COLO668 (cell line): ENCODE results near the gene TMEM167A.
"Not testable (repeated sequence)": the region's sequence is repeated elsewhere in the genome, so short reads cannot be mapped to it uniquely, and the experiment has no call there.

Source experiments
- DNase-seq: peaks from one replicate; lab custom pipeline; 2025; ENCODE audit not compliant: unreplicated experiment; lab: John Stamatoyannopoulos, UW

Gene TMEM167A

DNA sequence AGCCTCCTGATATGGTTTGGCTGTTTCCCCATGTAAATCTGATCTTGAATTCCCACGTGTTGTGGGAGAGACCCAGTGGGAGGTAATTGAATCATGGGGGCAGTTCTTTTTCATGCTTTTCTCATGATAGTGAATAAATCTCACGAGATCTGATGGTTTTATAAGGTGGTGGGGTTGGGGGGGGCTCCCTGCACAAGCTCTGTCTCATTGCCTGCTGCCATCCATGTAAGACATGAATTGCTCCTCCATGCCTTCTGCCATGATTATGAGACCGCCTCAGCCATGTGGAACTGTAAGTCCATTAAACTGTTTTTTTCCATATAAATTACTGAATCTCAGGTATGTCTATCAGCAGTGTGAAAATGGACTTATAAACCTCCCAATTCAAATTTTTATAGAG lies 13.0 kb upstream of the TMEM167A start:
- no peak for DNase-seq

DNA sequence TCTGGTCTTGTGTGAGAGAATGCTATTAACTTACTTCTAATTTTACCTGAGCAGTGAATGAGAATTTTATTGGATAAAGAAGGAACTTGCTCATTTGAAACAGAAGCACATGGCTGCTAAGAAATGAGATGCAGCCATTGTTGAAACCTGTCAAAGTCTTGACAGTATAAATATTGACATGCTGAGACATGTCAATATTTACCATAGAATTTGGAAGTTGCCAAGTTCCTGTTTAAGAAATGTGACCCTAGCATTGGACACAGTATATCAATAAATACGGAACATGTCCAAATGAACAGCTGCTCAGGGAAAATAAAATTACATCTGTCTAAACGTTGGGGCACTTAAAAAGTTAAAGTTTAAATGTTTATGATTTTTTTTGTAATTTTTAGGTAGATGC lies 7.9 kb upstream of the TMEM167A start:
- DNase-seq = no peak

DNA sequence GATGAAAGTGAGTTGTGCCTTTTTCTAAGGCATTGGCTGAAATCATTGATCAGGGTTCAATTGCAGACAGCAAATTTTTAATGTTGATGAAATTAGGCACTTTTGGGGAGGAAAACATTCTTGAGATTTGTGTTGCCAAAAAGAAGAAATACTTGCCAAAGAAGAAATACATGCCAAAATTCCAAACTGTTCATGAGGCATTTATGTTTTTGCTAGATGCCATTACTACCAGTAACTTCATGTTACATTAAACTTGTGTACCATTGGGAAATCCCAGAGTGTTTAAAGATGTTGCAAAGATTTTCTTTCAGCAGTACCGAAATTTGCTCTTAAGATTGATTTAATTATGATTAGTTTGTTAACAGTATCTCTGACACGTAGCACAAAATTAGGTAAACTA lies 7.1 kb upstream of the TMEM167A start:
- no peak for DNase-seq

DNA sequence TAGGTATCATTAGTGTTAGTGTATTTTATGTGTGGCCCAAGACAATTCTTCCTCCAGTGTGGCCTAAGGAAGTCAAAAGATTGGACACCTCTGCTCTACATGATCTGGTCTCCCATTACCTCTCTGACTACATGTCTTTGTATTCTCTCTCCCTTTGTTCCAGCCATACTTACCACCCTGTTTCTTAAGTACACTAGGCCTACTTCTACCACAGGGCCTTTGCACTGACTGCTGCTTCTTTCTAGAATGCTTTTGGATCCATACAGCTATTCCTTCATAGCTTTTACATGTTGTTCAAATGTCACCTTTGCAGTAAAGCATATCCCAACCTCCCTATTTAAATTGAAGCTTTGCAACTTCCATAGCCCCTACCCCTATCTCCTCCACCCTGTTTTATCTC lies 5.6 kb upstream of the TMEM167A start:
- DNase-seq = no peak

DNA sequence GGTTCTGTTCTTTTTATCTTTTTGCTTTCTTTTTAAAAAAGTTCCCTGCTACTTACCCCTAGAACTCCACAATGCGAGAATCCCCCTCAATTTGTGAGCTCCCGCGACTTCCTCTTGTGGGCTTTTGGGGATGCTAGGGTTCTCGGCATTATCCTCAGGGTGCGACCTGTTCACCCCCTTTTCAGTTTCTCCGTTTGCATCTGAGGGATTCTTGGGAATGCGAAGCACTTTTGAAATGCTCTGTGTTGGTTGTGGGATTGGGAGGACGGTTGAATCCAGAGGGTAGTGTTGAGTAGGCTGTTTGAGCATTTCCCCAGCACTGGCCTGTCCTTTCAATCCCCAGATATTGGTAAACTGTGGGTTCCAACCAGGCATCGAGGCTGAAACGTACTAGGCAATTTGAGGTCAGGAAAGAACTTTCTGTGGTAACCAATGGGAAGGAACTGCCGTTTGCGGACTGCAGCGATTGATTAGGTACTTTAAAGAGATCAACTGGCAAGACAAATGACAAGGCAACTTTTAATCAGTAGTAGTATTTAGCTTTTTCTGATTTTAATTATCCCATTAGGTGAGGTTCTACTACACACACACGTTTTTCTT lies 568 bp upstream of the TMEM167A start:
- no peak for DNase-seq

GRCh38 chr5:83072966-83073365 lies 4.2 kb downstream of the TMEM167A start:
- no peak for DNase-seq

DNA sequence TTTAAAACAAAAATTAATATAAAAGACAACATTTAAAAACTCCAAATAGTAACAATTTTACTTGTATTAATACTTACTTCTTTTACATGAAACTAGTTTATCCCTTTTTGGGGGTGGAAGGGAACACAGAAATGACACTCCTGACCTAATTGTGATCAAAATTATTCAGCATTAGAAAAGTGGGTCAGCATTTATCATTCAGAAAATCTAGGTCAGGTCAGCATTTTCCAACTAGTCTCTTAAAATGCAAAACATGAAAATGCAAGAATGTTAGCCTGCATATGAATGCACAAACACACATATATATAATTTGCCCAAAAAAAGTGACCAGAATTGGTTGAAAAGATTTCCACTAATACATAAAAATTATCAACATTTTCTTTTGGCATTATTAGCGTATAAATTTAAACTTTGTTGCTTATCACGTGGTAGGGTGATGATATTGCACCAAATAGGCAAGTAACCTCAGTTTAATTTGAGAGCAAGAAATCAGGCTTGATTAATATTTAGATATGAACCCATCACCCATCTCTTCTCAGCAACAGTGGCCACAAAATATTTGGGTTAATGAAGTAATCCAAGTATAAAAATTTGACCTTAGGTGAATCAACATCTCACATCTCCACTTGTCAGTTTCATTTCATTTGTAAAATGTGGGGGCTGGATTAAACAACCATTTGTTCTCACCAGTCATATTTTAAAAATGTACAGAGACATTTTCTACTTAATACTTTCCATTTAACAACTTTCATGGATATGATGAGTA lies 5.7 kb downstream of the TMEM167A start:
- no peak for DNase-seq

- no peak for DNase-seq
These were observed 7.9 kb downstream of the TMEM167A start for GRCh38 chr5:83069096-83069799.

DNA sequence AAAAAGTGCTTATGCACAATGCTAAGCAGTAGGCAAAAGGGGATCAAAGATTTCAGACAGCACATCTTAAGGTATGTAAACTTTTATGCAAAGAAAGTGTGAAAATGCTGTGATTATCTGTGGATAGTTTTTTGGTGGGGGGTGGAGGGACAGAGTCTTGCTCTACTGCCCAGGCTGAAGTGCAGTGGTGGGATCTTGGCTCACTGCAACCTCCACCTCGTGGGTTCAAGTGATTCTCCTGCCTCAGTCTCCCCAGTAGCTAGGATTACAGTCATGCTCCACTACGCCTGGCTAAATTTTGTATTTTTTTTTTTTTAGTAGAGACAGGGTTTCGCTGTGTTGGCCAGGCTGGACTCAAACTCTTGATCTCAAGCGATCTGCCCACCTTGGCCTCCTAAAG lies 9.8 kb downstream of the TMEM167A start:
- not testable (repeated sequence) for DNase-seq

- DNase-seq = no peak
These were observed 10.6 kb downstream of the TMEM167A start for GRCh38 chr5:83066548-83067110.

GRCh38 chr5:83059341-83059740 lies 17.9 kb downstream of the TMEM167A start:
- no peak for DNase-seq

- DNase-seq = no peak
These were observed 18.5 kb downstream of the TMEM167A start for GRCh38 chr5:83058726-83059125.

- no peak for DNase-seq
These were observed 22.0 kb downstream of the TMEM167A start for GRCh38 chr5:83055166-83055565.

GRCh38 chr5:83050723-83051340 lies 26.4 kb downstream of the TMEM167A start:
- DNase-seq = no peak

GRCh38 chr5:83049370-83049885 lies 27.8 kb downstream of the TMEM167A start:
- DNase-seq = no peak

DNA sequence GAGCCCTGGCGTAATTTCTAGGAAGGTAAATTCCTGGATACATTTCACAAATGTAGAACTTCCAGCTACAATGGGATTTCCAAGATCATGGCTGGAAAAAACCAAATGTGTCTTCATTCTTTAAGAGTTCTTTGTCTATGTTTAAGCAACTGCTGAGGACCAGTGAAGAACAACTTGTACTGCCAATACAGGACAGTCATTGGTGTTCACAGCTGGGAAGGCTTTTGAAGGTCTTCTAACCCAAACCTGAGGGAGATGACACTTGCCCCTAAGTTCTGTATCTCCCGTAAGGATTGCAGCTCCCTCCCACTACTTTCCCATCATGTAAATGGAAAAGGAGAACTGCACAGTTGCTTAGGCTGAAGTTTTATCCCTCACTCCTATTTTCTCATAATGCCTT lies 28.4 kb downstream of the TMEM167A start:
- no peak for DNase-seq

DNA sequence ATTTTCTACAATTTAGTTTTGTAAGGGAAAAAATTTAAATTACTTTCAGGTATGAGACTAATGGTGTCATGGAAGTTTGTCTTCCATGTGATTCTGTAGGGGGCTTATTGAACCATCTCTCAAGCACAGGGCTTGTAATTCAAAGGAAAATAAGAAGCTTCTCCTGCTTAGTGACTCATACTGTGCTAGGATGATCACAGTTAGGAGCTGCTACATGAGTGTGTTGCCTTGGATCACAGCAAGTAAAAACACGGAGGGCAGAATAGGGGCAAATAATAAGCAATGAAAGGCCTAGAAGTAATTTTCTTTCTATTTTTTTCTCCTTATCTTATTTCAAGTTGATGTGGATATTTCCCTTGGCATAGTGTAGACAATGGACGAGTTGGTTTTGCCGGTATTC lies 28.9 kb downstream of the TMEM167A start:
- no peak for DNase-seq

- DNase-seq = no peak
These were observed 32.3 kb downstream of the TMEM167A start for GRCh38 chr5:83044926-83045325.

GRCh38 chr5:83042507-83042906 lies 34.7 kb downstream of the TMEM167A start:
- no peak for DNase-seq

DNA sequence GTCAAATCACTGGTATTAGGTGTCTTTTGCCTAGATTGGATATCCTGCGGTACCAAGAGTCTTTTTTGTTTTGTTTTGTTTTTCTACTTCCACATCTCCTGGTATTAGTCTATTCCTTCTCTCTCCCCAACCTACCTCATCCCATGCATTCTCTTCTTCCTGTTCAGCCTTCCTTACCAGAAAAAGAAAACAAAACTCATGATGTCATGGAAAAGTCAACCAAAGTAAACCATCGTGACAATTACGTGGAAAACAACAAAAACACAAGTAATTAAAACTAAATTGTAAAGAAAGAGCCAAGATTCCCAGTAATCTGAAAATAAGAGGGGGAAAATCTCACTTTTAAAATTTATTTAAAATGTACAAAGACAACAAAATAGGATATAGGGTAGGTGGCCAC lies 38.3 kb downstream of the TMEM167A start:
- no peak for DNase-seq

GRCh38 chr5:83036991-83037575 lies 40.1 kb downstream of the TMEM167A start:
- DNase-seq = no peak
